Measurements from ENCODE around the gene EXOC3.
"Not testable (repeated sequence)": the region's sequence is repeated elsewhere in the genome, so short reads cannot be mapped to it uniquely, and the experiment has no call there.

The EXOC3 gene

GRCh38 chr5:497090-497700 is 54.2 kb downstream of the EXOC3 start:
- FAIRE-seq: no peak
- no peak for DNase-seq (ENCODE audit: extremely low spot score, insufficient read length, low read depth)

GRCh38 chr5:497871-498509 is 55.0 kb downstream of the EXOC3 start:
- no peak for DNase-seq (ENCODE audit: extremely low spot score, insufficient read length, low read depth)
- no peak for FAIRE-seq

GRCh38 chr5:499233-500209 is 56.5 kb downstream of the EXOC3 start:
- FAIRE-seq (no peak), DNase-seq (ENCODE audit: extremely low spot score, insufficient read length, low read depth) (no peak)

GRCh38 chr5:500491-500890 is 57.5 kb downstream of the EXOC3 start:
- FAIRE-seq: no peak
- DNase-seq (ENCODE audit: extremely low spot score, insufficient read length, low read depth): no peak

GRCh38 chr5:501105-501830 is 58.3 kb downstream of the EXOC3 start:
- FAIRE-seq (no peak), DNase-seq (ENCODE audit: extremely low spot score, insufficient read length, low read depth) (no peak)

GRCh38 chr5:501831-502184 is 58.8 kb downstream of the EXOC3 start:
- FAIRE-seq: no peak

GRCh38 chr5:502325-503079 is 59.5 kb downstream of the EXOC3 start:
- DNase-seq (ENCODE audit: extremely low spot score, insufficient read length, low read depth): no peak
- no peak for FAIRE-seq

More at GRCh38 chr5:501831-502184, 58.8 kb downstream of the EXOC3 start:
- no peak for DNase-seq (ENCODE audit: extremely low spot score, insufficient read length, low read depth)

- DNase-seq (ENCODE audit: extremely low spot score, insufficient read length, low read depth) (no peak), FAIRE-seq (no peak)
These were observed 61.6 kb downstream of the EXOC3 start for GRCh38 chr5:504326-505154.

- DNase-seq (ENCODE audit: extremely low spot score, insufficient read length, low read depth) (no peak), FAIRE-seq (no peak)
These were observed 63.1 kb downstream of the EXOC3 start for GRCh38 chr5:505951-506525.

GRCh38 chr5:507986-508575 is 65.1 kb downstream of the EXOC3 start:
- not testable (repeated sequence) for FAIRE-seq

GRCh38 chr5:509611-510185 is 66.7 kb downstream of the EXOC3 start:
- FAIRE-seq: no peak

More at GRCh38 chr5:507986-508575, 65.1 kb downstream of the EXOC3 start:
- not testable (repeated sequence) for DNase-seq (ENCODE audit: extremely low spot score, insufficient read length, low read depth)

GRCh38 chr5:510521-510920 is 67.5 kb downstream of the EXOC3 start:
- no peak for FAIRE-seq

More at GRCh38 chr5:509611-510185, 66.7 kb downstream of the EXOC3 start:
- no peak for DNase-seq (ENCODE audit: extremely low spot score, insufficient read length, low read depth)

GRCh38 chr5:511476-511875 is 68.5 kb downstream of the EXOC3 start:
- no peak for FAIRE-seq
- DNase-seq (ENCODE audit: extremely low spot score, insufficient read length, low read depth): no peak

More at GRCh38 chr5:510521-510920, 67.5 kb downstream of the EXOC3 start:
- no peak for DNase-seq (ENCODE audit: extremely low spot score, insufficient read length, low read depth)

- no peak for FAIRE-seq
These were observed 70.5 kb downstream of the EXOC3 start for GRCh38 chr5:513216-514100.

GRCh38 chr5:514101-514485 is 71.1 kb downstream of the EXOC3 start:
- no peak for FAIRE-seq
- no peak for DNase-seq (ENCODE audit: extremely low spot score, insufficient read length, low read depth)

More at GRCh38 chr5:513216-514100, 70.5 kb downstream of the EXOC3 start:
- no peak for DNase-seq (ENCODE audit: extremely low spot score, insufficient read length, low read depth)

GRCh38 chr5:514673-515072 is 71.7 kb downstream of the EXOC3 start:
- FAIRE-seq (no peak), DNase-seq (ENCODE audit: extremely low spot score, insufficient read length, low read depth) (no peak)
